Psoas muscle (tissue), 8 donors: ENCODE measurements around the gene IFIT2. TPM values are rescaled to one million over a fixed set of nuclear protein-coding genes. Genes with fewer than 3 reads are reported as not detected.

Experiments
- ATAC-seq, 4 donors: fragments of 200-7000 bp; cut with Tn5 transposase; one replicate each; pipeline ENCODE4 v1.9.1; 2020; ENCODE audit warnings: moderate library complexity in 3 of 4, mild to moderate bottlenecking in 2 of 4
- DNase-seq, 2 donors: peaks; one replicate each; pipeline ENCODE4 v3.0.0-alpha.2; 2020
- H3K27ac ChIP-seq: fragments of 200-600 bp; one replicate; pipeline ENCODE4 v1.8.0; 2022
- H3K27me3 ChIP-seq, 3 donors: fragments of 200-600 bp in 1 of 3; one replicate each; pipeline versions ENCODE4 v1.6.1 to v1.8.0; 2013 to 2022; ENCODE audit warnings: low read length in 2 of 3, mild to moderate bottlenecking in 2 of 3, moderate library complexity in 1 of 3; ENCODE audit not compliant: insufficient read depth in 3 of 3
- H3K36me3 ChIP-seq, 2 donors: fragments of 200-600 bp in 1 of 2; one replicate each; pipeline versions ENCODE4 v1.6.1 to v1.8.0; 2013 to 2022; ENCODE audit warnings: low read depth in 1 of 2, mild to moderate bottlenecking in 1 of 2, moderate library complexity in 1 of 2; ENCODE audit not compliant: insufficient read depth in 1 of 2
- H3K4me1 ChIP-seq: fragments of 200-600 bp; one replicate; pipeline ENCODE4 v1.8.0; 2022
- H3K4me3 ChIP-seq: fragments of 200-600 bp; one replicate; pipeline ENCODE4 v1.8.0; 2022; ENCODE audit warnings: mild to moderate bottlenecking
- H3K9me3 ChIP-seq: fragments of 200-600 bp; one replicate; pipeline ENCODE4 v1.8.0; 2022
- WGBS, 3 donors: extraction: QIAGEN DNeasy Blood & Tissue Kit; methylation state at CpG; one replicate each; pipeline versions ENCODE4 v1.1.6 to v1.1.7; 2013; 5-methylcytosine and 5-hydroxymethylcytosine counted together
- intact Hi-C, 2 donors: fragments of 100-400 bp; cut with DNase I; formaldehyde crosslinking; loops; one replicate each; pipeline versions ENCODE4 v1.11.0 to v1.14.2; 2022
- polyA plus RNA-seq, 3 donors: library from polyadenylated mRNA; stranded (reverse); fragments of 200-250 nt; gene quantifications; one replicate each; pipeline ENCODE4 v1.2.3, GENCODE V29; 2013
- total RNA-seq, 4 donors: library from RNA; stranded (reverse); fragmentation: NEBNext Ultra II Directional in 2 of 4; extraction: Animal tissue kit (Norgen Biotek cat#: 25700) in 2 of 4; gene quantifications; one replicate each; pipeline versions ENCODE4 v1.2.1 to v1.2.4, GENCODE V29; 2021 to 2023
- TF ChIP-seq, protein P1 (sequence below): fragments of 200-600 bp; IDR thresholded peaks from one replicate; pipeline ENCODE4 v1.8.0; 2022; ENCODE audit warnings: antibody characterized with exemption
- donor health status: healthy with polysubstance abuse.
- donor health status: DM: no; HTN: no; CAD: no; lungs with moderate emphysema.
- donor health status: Bipolar disorder and iron deficiency.
- donor health status: healthy.
- donor health status: DM: yes; HTN: yes; CAD: no.
- donor health status: DM: no; HTN: no; CAD: no.
- donor health status: DM: no; HTN: no; CAD: no.
- donor health status: DM: yes; HTN: yes; CAD: no.

Gene IFIT2
- total and polyA plus RNA-seq, 7 donors, result 1.2 to 4.2 (median 1.3) TPM

DNA sequence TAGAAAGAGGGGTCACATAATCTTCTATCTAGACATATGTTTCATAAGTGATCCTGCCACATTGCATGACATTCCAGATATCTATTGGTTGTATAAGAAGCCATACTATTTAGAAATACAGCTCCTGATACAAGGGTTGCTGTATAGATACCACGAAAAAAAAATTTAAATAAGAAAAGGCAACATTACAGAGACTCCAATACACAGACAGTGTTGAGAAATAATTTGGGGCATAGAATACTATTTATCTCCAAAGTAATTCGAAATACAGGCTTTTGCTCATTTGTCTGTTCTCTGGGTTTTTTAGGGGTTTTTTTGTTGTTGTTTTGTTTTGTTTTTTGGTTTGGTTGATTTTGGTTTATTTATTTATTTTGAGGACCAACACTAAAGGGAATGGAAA is 2.6 kb downstream of the IFIT2 start:
- Histone ChIP-seq H3K4me1 (peaks cover 14% of the 10 kb centered on the region), H3K27ac (no peak overlapping the region), H3K27me3 (no peaks in the 10 kb centered on the region), H3K36me3 (no peaks in the 10 kb centered on the region), H3K4me3 (no peak overlapping the region), H3K9me3 (no peaks in the 10 kb centered on the region)
- DNase-seq, result no peak
- ATAC-seq, result no peak
- intact Hi-C loops, result no loop called here
- TF ChIP-seq, protein P1, sequence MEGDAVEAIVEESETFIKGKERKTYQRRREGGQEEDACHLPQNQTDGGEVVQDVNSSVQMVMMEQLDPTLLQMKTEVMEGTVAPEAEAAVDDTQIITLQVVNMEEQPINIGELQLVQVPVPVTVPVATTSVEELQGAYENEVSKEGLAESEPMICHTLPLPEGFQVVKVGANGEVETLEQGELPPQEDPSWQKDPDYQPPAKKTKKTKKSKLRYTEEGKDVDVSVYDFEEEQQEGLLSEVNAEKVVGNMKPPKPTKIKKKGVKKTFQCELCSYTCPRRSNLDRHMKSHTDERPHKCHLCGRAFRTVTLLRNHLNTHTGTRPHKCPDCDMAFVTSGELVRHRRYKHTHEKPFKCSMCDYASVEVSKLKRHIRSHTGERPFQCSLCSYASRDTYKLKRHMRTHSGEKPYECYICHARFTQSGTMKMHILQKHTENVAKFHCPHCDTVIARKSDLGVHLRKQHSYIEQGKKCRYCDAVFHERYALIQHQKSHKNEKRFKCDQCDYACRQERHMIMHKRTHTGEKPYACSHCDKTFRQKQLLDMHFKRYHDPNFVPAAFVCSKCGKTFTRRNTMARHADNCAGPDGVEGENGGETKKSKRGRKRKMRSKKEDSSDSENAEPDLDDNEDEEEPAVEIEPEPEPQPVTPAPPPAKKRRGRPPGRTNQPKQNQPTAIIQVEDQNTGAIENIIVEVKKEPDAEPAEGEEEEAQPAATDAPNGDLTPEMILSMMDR, result no peak
- 97% methylated on average over 2 of the region's 2 CpGs for WGBS, 3 donors

DNA sequence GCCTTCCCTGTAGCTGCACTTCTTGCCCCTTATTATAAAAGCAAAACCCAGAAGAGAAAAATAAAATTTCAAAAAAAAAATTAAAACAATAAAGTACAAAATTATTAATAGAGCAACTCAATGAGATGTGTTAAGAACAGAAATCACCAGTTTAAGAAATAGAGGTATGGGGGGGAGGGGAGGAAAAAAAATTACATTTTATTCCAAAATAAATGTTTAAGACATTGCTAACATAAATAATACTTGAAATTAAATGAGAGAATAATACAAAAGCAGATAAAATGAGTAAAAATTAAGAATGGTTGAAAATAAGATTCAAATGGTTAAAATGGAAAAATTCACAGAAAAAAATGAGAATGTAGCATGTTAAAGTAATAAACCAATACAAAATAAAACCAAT is 3.1 kb downstream of the IFIT2 start:
- ATAC-seq (no peak), DNase-seq (no peak)
- Histone ChIP-seq H3K27ac (no peak overlapping the region), H3K27me3 (no peaks in the 10 kb centered on the region), H3K4me1 (peaks cover 14% of the 10 kb centered on the region), H3K36me3 (no peaks in the 10 kb centered on the region), H3K4me3 (no peak overlapping the region), H3K9me3 (no peaks in the 10 kb centered on the region)
- intact Hi-C loops, result no loop called here
- TF ChIP-seq, protein P1, result no peak

DNA sequence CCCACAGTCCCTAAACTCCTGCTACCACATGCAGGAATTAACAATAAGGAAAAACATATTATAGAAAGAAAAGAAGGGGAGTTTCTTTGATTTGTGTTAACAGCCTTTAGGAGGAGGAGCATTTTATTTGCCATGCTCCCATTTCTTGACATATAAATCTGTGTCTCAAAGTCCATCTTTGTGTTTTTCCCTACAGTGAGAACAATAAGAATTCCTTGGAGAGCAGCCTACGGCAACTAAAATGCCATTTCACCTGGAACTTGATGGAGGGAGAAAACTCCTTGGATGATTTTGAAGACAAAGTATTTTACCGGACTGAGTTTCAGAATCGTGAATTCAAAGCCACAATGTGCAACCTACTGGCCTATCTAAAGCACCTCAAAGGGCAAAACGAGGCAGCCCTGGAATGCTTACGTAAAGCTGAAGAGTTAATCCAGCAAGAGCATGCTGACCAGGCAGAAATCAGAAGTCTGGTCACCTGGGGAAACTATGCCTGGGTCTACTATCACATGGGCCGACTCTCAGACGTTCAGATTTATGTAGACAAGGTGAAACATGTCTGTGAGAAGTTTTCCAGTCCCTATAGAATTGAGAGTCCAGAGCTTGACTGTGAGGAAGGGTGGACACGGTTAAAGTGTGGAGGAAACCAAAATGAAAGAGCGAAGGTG is 4.1 kb downstream of the IFIT2 start:
- 90 to 93% (median 91%) methylated on average over 9 of the region's 9 CpGs for WGBS, 3 donors
- intact Hi-C loops, result no loop called here
- no peak for ATAC-seq
- Histone ChIP-seq H3K9me3 (no peaks in the 10 kb centered on the region), H3K36me3 (no peaks in the 10 kb centered on the region), H3K27ac (no peak overlapping the region), H3K4me3 (no peak overlapping the region), H3K27me3 (no peaks in the 10 kb centered on the region), H3K4me1 (peaks cover 12% of the 10 kb centered on the region)
- no peak for DNase-seq
- TF ChIP-seq, protein P1, result no peak

DNA sequence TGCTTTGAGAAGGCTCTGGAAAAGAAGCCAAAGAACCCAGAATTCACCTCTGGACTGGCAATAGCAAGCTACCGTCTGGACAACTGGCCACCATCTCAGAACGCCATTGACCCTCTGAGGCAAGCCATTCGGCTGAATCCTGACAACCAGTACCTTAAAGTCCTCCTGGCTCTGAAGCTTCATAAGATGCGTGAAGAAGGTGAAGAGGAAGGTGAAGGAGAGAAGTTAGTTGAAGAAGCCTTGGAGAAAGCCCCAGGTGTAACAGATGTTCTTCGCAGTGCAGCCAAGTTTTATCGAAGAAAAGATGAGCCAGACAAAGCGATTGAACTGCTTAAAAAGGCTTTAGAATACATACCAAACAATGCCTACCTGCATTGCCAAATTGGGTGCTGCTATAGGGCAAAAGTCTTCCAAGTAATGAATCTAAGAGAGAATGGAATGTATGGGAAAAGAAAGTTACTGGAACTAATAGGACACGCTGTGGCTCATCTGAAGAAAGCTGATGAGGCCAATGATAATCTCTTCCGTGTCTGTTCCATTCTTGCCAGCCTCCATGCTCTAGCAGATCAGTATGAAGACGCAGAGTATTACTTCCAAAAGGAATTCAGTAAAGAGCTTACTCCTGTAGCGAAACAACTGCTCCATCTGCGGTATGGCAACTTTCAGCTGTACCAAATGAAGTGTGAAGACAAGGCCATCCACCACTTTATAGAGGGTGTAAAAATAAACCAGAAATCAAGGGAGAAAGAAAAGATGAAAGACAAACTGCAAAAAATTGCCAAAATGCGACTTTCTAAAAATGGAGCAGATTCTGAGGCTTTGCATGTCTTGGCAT is 4.8 kb downstream of the IFIT2 start:
- TF ChIP-seq, protein P1, result no peak
- ATAC-seq (no peak), DNase-seq (no peak)
- Histone ChIP-seq H3K4me3 (no peak overlapping the region), H3K27ac (no peak overlapping the region), H3K9me3 (no peaks in the 10 kb centered on the region), H3K4me1 (peaks cover 6% of the 10 kb centered on the region), H3K27me3 (no peaks in the 10 kb centered on the region), H3K36me3 (no peaks in the 10 kb centered on the region)
- intact Hi-C loops, result no loop called here
- WGBS, 3 donors, result 91 to 93% (median 92%) methylated on average over 13 of the region's 13 CpGs
